GM23338 (cell line): ENCODE data around the gene DTHD1. TPM values are rescaled to one million over a fixed set of nuclear protein-coding genes. Genes with fewer than 3 reads are reported as not detected.

ENCODE experiments used
- ATAC-seq: fragments of 200-7000 bp; cut with Tn5 transposase; 3 replicates; pipeline ENCODE4 v1.9.1; 2020
- DNase-seq: peaks from one replicate; pipeline ENCODE4 v3.0.0-alpha.2; 2015; ENCODE audit warnings: low spot score
- H2AFZ ChIP-seq: fragments of 200-600 bp; sonication (generic); 2 replicates; pipeline ENCODE4 v1.8.0; 2016; ENCODE audit warnings: antibody characterized with exemption, mild to moderate bottlenecking, moderate library complexity
- H3F3A ChIP-seq: fragments of 200-600 bp; sonication (generic); replicated peaks from 2 replicates; pipeline ENCODE4 v1.8.0; 2017; ENCODE audit warnings: antibody characterized with exemption, mixed run types, low read depth
- H3K27ac ChIP-seq: fragments of 200-600 bp; sonication (generic); 2 replicates; pipeline ENCODE4 v1.6.1; 2016; ENCODE audit warnings: low read depth
- H3K27me3 ChIP-seq: fragments of 200-600 bp; sonication (generic); 2 replicates; pipeline ENCODE4 v1.8.0; 2016; ENCODE audit warnings: mild to moderate bottlenecking, mixed run types, moderate library complexity; ENCODE audit not compliant: insufficient read depth
- H3K36me3 ChIP-seq: fragments of 200-600 bp; sonication (generic); 2 replicates; pipeline ENCODE4 v1.8.0; 2016; ENCODE audit warnings: mild to moderate bottlenecking; ENCODE audit not compliant: insufficient read depth
- H3K4me1 ChIP-seq: fragments of 200-600 bp; sonication (generic); 2 replicates; pipeline ENCODE4 v1.8.0; 2016; ENCODE audit warnings: mild to moderate bottlenecking, moderate library complexity; ENCODE audit not compliant: insufficient read depth
- H3K4me2 ChIP-seq: fragments of 200-600 bp; sonication (generic); 2 replicates; pipeline ENCODE4 v1.7.1; 2017; ENCODE audit warnings: mixed run types
- H3K4me3 ChIP-seq: fragments of 200-600 bp; sonication (generic); 2 replicates; pipeline ENCODE4 v1.6.1; 2016; ENCODE audit warnings: mixed run types
- H3K79me2 ChIP-seq: fragments of 200-600 bp; sonication (generic); replicated peaks from 2 replicates; pipeline ENCODE4 v1.8.0; 2017; ENCODE audit warnings: mild to moderate bottlenecking; ENCODE audit not compliant: insufficient read depth
- H3K9me2 ChIP-seq: fragments of 200-600 bp; sonication (generic); 2 replicates; pipeline ENCODE4 v1.8.0; 2017; ENCODE audit not compliant: insufficient read depth
- H4K20me1 ChIP-seq: fragments of 200-600 bp; sonication (generic); replicated peaks from 2 replicates; pipeline ENCODE4 v1.8.0; 2017; ENCODE audit warnings: mild to moderate bottlenecking; ENCODE audit not compliant: insufficient read depth
- H3K27ac Mint-ChIP-seq: 2 replicates; pipeline ENCODE4 v1.8.0; 2020; ENCODE audit warnings: inconsistent platforms, mild to moderate bottlenecking, moderate library complexity, mixed read lengths
- H3K27me3 Mint-ChIP-seq: 3 replicates; pipeline ENCODE4 v1.8.0; 2022; ENCODE audit warnings: low read depth, mild to moderate bottlenecking, moderate library complexity, mixed read lengths, inconsistent platforms; ENCODE audit not compliant: insufficient read depth, poor library complexity
- H3K36me3 Mint-ChIP-seq: 3 replicates; pipeline ENCODE4 v1.8.0; 2021; ENCODE audit warnings: low read depth, mild to moderate bottlenecking, inconsistent platforms, moderate library complexity, mixed read lengths
- H3K4me1 Mint-ChIP-seq: 3 replicates; pipeline ENCODE4 v1.8.0; 2020; ENCODE audit warnings: mild to moderate bottlenecking, inconsistent platforms, mixed read lengths
- H3K4me3 Mint-ChIP-seq: 3 replicates; pipeline ENCODE4 v1.8.0; 2021; ENCODE audit warnings: moderate library complexity, mild to moderate bottlenecking, inconsistent platforms, mixed read lengths
- H3K9me3 Mint-ChIP-seq: 3 replicates; pipeline ENCODE4 v1.8.0; 2020; ENCODE audit warnings: moderate library complexity, mild to moderate bottlenecking, inconsistent platforms, mixed read lengths
- CREB1 ChIP-seq: fragments of 250-450 bp; sonication (Bioruptor Pico); IDR thresholded peaks from 2 replicates; pipeline ENCODE4 v1.5.0; 2020; ENCODE audit warnings: low read depth, mild to moderate bottlenecking, moderate library complexity
- EZH2phosphoT487 ChIP-seq: fragments of 200-600 bp; sonication (generic); IDR thresholded peaks from one replicate; pipeline ENCODE4 v1.8.1; 2018; ENCODE audit warnings: antibody characterized with exemption; ENCODE audit not compliant: unreplicated experiment
- NANOG ChIP-seq: IDR thresholded peaks from 2 replicates; pipeline ENCODE4 v1.6.1; 2016; ENCODE audit warnings: antibody characterized with exemption, borderline replicate concordance
- POLR2AphosphoS5 ChIP-seq: IDR thresholded peaks from 2 replicates; pipeline ENCODE4 v1.6.1; 2016; ENCODE audit warnings: antibody characterized with exemption, low read depth
- STAT1 ChIP-seq: IDR thresholded peaks from one replicate; pipeline ENCODE4 v1.6.1; 2016; ENCODE audit warnings: antibody characterized with exemption; ENCODE audit not compliant: unreplicated experiment
- ZNF331 ChIP-seq: fragments of 250-450 bp; sonication (Bioruptor Pico); IDR thresholded peaks from 2 replicates; pipeline ENCODE4 v1.5.0; 2020; ENCODE audit warnings: low read depth, mild to moderate bottlenecking, moderate library complexity
- ZNF462 ChIP-seq: fragments of 250-450 bp; sonication (Bioruptor Pico); IDR thresholded peaks from 2 replicates; pipeline ENCODE4 v1.5.0; 2020; ENCODE audit warnings: mild to moderate bottlenecking, moderate library complexity
- polyA plus RNA-seq: library from polyadenylated mRNA; unstranded; fragments of >200 nt; fragmentation: Nextera tagmentation; extraction: Ambion mirVana; gene quantifications from 2 replicates; pipeline ENCODE4 v1.2.1, GENCODE V29; 2016
- total RNA-seq: library from RNA; depleted of rRNA; stranded (reverse); fragments of >200 nt; shearing (Covaris generic); gene quantifications from 2 replicates; pipeline ENCODE4 v1.2.3, GENCODE V29; 2014

DTHD1 gene
- total and polyA plus RNA-seq, 2 experiments from 2014 or later: not detected

- Histone ChIP-seq H3K4me1 (no peaks in the 10 kb centered on the region), H3K79me2 (no peaks in the 10 kb centered on the region), H3K27me3 (no peaks in the 10 kb centered on the region), H3K36me3 (no peaks in the 10 kb centered on the region), H3F3A (no peaks in the 10 kb centered on the region), H3K4me3 (no peak overlapping the region), H3K4me2 (no peak overlapping the region), H2AFZ (no peak overlapping the region), H3K9me2 (no peaks in the 10 kb centered on the region), H4K20me1 (no peaks in the 10 kb centered on the region), H3K27ac (no peak overlapping the region)
- Mint-ChIP-seq H3K36me3 (no peaks in the 10 kb centered on the region), H3K27me3 (peaks cover 4% of the 10 kb centered on the region), H3K4me1 (no peaks in the 10 kb centered on the region), H3K4me3 (no peak overlapping the region), H3K9me3 (no peaks in the 10 kb centered on the region), H3K27ac (no peak overlapping the region)
- DNase-seq (no peak), ATAC-seq (no peak)
- no peak for TF ChIP-seq STAT1
- TF ChIP-seq EZH2phosphoT487: no peak
- no peak for TF ChIP-seq ZNF331 (CRISPR knock-in tag)
- no peak for TF ChIP-seq NANOG
- TF ChIP-seq POLR2AphosphoS5: no peak
- TF ChIP-seq CREB1 (CRISPR knock-in tag): no peak
- no peak for TF ChIP-seq ZNF462 (CRISPR knock-in tag)
These were observed 47.7 kb upstream of the DTHD1 start for GRCh38 chr4:36233567-36234266.
